Endothelial cell of umbilical vein (primary cell): ENCODE data around the gene ANKRD27. TPM values are rescaled to one million over a fixed set of nuclear protein-coding genes. Genes with fewer than 3 reads are reported as not detected.

Source experiments
- BruUV-seq: library from RNA; stranded (reverse); fragments of 400-500 nt; replicated peaks from 2 replicates; lab custom pipeline; 2021; lab: Mats Ljungman, UMichigan
- CTCF ChIA-PET: fragments of 300-600, 350-600 bp; sonication (Branson Sonifier 250); formaldehyde crosslinking; loops from one replicate; lab custom pipeline; 2021; ENCODE audit warnings: antibody characterized with exemption, inconsistent platforms; lab: Charles Lee
- POLR2A ChIA-PET: fragments of 300-600, 350-600 bp; sonication (Branson Sonifier 250); formaldehyde crosslinking; loops from one replicate; lab custom pipeline; 2021; ENCODE audit warnings: antibody characterized with exemption, inconsistent platforms; lab: Charles Lee
- DNase-seq: peaks from one replicate; pipeline ENCODE4 v3.0.0-alpha.2; 2011; ENCODE audit warnings: low read depth, low spot score
- FAIRE-seq: peaks from 2 replicates; lab custom pipeline; 2011; peaks lifted over from hg19 to GRCh38; lab: Jason Lieb, UNC
- H2AFZ ChIP-seq: 2 replicates; pipeline ENCODE4 v1.6.0; 2012; ENCODE audit warnings: low read depth, low read length, control low read depth, inconsistent platforms
- H3K27ac ChIP-seq: 2 replicates; pipeline ENCODE4 v1.5.1; 2011; ENCODE audit warnings: low read depth, mild to moderate bottlenecking, control low read depth, low read length, moderate library complexity; ENCODE audit not compliant: insufficient read depth
- H3K27me3 ChIP-seq, 2 experiments: 2 replicates each; pipeline versions ENCODE4 v1.6.0 to v1.6.1; 2011; ENCODE audit warnings: low read length in 2 of 2, mixed read lengths in 1 of 2; ENCODE audit not compliant: control insufficient read depth in 2 of 2, insufficient read depth in 2 of 2
- H3K36me3 ChIP-seq, 2 experiments: 2 replicates in 1 of 2; 3 replicates in 1 of 2; pipeline ENCODE4 v1.5.1; 2011; ENCODE audit warnings: low read length in 2 of 2, mild to moderate bottlenecking in 1 of 2, moderate library complexity in 1 of 2; ENCODE audit not compliant: control insufficient read depth in 2 of 2, insufficient read depth in 2 of 2; ENCODE audit errors: extremely low read depth in 1 of 2
- H3K4me1 ChIP-seq: 3 replicates; pipeline ENCODE4 v1.5.1; 2011; ENCODE audit warnings: mild to moderate bottlenecking, low read length; ENCODE audit not compliant: control insufficient read depth, insufficient read depth; ENCODE audit errors: extremely low read depth
- H3K4me2 ChIP-seq: 2 replicates; pipeline ENCODE4 v1.6.1; 2011; ENCODE audit warnings: low read length, control low read depth, mixed read lengths; ENCODE audit not compliant: insufficient read depth
- H3K4me3 ChIP-seq, 3 experiments: fragments of 200-600 bp in 1 of 3; sonication (generic), shearing (Covaris generic) in 1 of 3; replicated peaks in 1 of 3; 2 replicates each; pipeline ENCODE4 v1.5.1; 2011 to 2016; ENCODE audit warnings: control low read depth in 3 of 3, low read length in 3 of 3, mild to moderate bottlenecking in 2 of 3, inconsistent platforms in 1 of 3, low read depth in 1 of 3, moderate library complexity in 1 of 3; ENCODE audit not compliant: insufficient read depth in 1 of 3
- H3K79me2 ChIP-seq: 2 replicates; pipeline ENCODE4 v1.6.0; 2012; ENCODE audit warnings: low read length, inconsistent platforms; ENCODE audit not compliant: control insufficient read depth, insufficient read depth
- H3K9ac ChIP-seq: replicated peaks from 2 replicates; pipeline ENCODE3; 2011; ENCODE audit warnings: low read length, control low read depth; ENCODE audit not compliant: insufficient read depth; ENCODE audit errors: extremely low read depth
- H3K9me1 ChIP-seq: replicated peaks from 3 replicates; pipeline ENCODE4 v1.6.0; 2011; ENCODE audit warnings: mild to moderate bottlenecking, low read length; ENCODE audit not compliant: control insufficient read depth, insufficient read depth; ENCODE audit errors: extremely low read depth
- H3K9me3 ChIP-seq: replicated peaks from 2 replicates; pipeline ENCODE4 v1.5.1; 2012; ENCODE audit warnings: low read length, inconsistent platforms; ENCODE audit not compliant: control insufficient read depth, insufficient read depth
- H4K20me1 ChIP-seq: replicated peaks from 2 replicates; pipeline ENCODE3; 2011; ENCODE audit warnings: mild to moderate bottlenecking, low read length; ENCODE audit not compliant: control insufficient read depth, insufficient read depth; ENCODE audit errors: extremely low read depth
- CTCF ChIP-seq, 2 donors: IDR thresholded peaks; 1 replicate in 1 of 2; 2 replicates in 1 of 2; pipeline ENCODE4 v1.5.1; 2011; ENCODE audit warnings: low read length in 2 of 2, mild to moderate bottlenecking in 2 of 2, moderate library complexity in 2 of 2, control low read depth in 1 of 2, inconsistent platforms in 1 of 2, low read depth in 1 of 2; ENCODE audit not compliant: insufficient read depth in 1 of 2; ENCODE audit errors: extremely low read depth in 1 of 2
- EZH2 ChIP-seq: IDR thresholded peaks from 2 replicates; pipeline ENCODE4 v1.6.1; 2012; ENCODE audit warnings: borderline replicate concordance, low read depth, mild to moderate bottlenecking, moderate library complexity, low read length, inconsistent platforms; ENCODE audit not compliant: severe bottlenecking
- FOS ChIP-seq: IDR thresholded peaks from 2 replicates; pipeline ENCODE4 v1.6.1; 2011; ENCODE audit warnings: mild to moderate bottlenecking, low read length, moderate library complexity, borderline replicate concordance; ENCODE audit not compliant: insufficient read depth
- GATA2 ChIP-seq: IDR thresholded peaks from 2 replicates; pipeline ENCODE4 v1.7.0; 2011; ENCODE audit warnings: low read depth, mild to moderate bottlenecking, moderate library complexity, mixed read lengths, low read length; ENCODE audit not compliant: insufficient read length, insufficient read depth
- JUN ChIP-seq: IDR thresholded peaks from 2 replicates; pipeline ENCODE4 v1.6.1; 2011; ENCODE audit warnings: borderline replicate concordance, low read depth; ENCODE audit not compliant: insufficient read length, insufficient read depth
- MAX ChIP-seq: IDR thresholded peaks from 2 replicates; pipeline ENCODE4 v1.6.1; 2011; ENCODE audit not compliant: insufficient read depth, insufficient read length
- MYC ChIP-seq: IDR thresholded peaks from one replicate; pipeline ENCODE4 v1.6.1; 2011; ENCODE audit warnings: mild to moderate bottlenecking, low read depth, low read length
- POLR2A ChIP-seq: IDR thresholded peaks from 2 replicates; pipeline ENCODE4 v1.6.1; 2012; ENCODE audit warnings: low read depth, mild to moderate bottlenecking, control low read depth, low read length
- POLR2AphosphoS5 ChIP-seq: IDR thresholded peaks from 2 replicates; pipeline ENCODE4 v1.6.1; 2012; ENCODE audit warnings: low read depth, mild to moderate bottlenecking, control low read depth, low read length, moderate library complexity; ENCODE audit not compliant: insufficient read depth
- dilution Hi-C: fragments of 300-500 bp; cut with MboI; formaldehyde crosslinking; loops from one replicate; pipeline ENCODE4 v1.15.0; 2019; ENCODE audit warnings: low sequenced_read_pairs; ENCODE audit not compliant: extremely low pct_ligation_motif_present
- intact Hi-C: fragments of 100-400 bp; cut with micrococcal nuclease; formaldehyde crosslinking; loops from one replicate; pipeline ENCODE4 v1.10.0; 2022
- polyA plus RNA-seq, 4 experiments: library from polyadenylated mRNA; depleted of rRNA in 3 of 4; stranded (reverse) in 3 of 4; unstranded in 1 of 4; fragments of >200 nt; gene quantifications; 2 replicates each; pipeline versions ENCODE4 v1.2.1 to v1.2.3, GENCODE V29; 2011 to 2012; ENCODE audit warnings: missing spikeins in 1 of 4
- total RNA-seq: library from RNA; stranded (reverse); gene quantifications from 2 replicates; pipeline ENCODE4 v1.2.3, GENCODE V29; 2021

Gene ANKRD27
- total and polyA plus RNA-seq, 2 donors (not counting 3 experiments of a cell fraction or from before 2014, with no cell fraction given) = 18.3 to 37.4 TPM

GRCh38 chr19:32603961-32604360 is 71.0 kb downstream of the ANKRD27 start:
- dilution Hi-C loops = no loop called here
- intact Hi-C loops = no loop called here
- FAIRE-seq (no peak), DNase-seq (no peak)
- no peak for TF ChIP-seq EZH2
- no peak for TF ChIP-seq POLR2AphosphoS5
- TF ChIP-seq MAX = no peak
- no peak for TF ChIP-seq JUN
- TF ChIP-seq FOS = no peak
- no peak for TF ChIP-seq POLR2A
- TF ChIP-seq GATA2 = no peak
- TF ChIP-seq MYC = no peak
- TF ChIP-seq CTCF (IDR thresholded peaks at IDR 0.05; ENCODE audit: extremely low read depth in 1 of 2, insufficient read depth in 1 of 2, low read depth in 1 of 2, low read length in 2 of 2) = no peak
- Histone ChIP-seq H4K20me1 (no peaks in the 10 kb centered on the region), H3K27ac (no peak overlapping the region), H2AFZ (no peak overlapping the region), H3K27me3 (no peaks in the 10 kb centered on the region), H3K79me2 (no peaks in the 10 kb centered on the region), H3K4me3 (no peak overlapping the region), H3K4me1 (no peaks in the 10 kb centered on the region), H3K9me3 (no peaks in the 10 kb centered on the region), H3K4me2 (no peak overlapping the region), H3K9me1 (no peaks in the 10 kb centered on the region), H3K36me3 (peaks cover 14 to 21% of the 10 kb centered on the region in 2 experiments), H3K9ac (no peak overlapping the region)
- POLR2A ChIA-PET = no interaction called here
- CTCF ChIA-PET = no interaction called here
- no TSS peak for BruUV-seq
